GM21723 (cell line): ENCODE data around the gene B4GALNT3.
A peak's percentile ranks its signal among the peaks of the same experiment; 100 is the strongest.
"Not testable (repeated sequence)": the region's sequence is repeated elsewhere in the genome, so short reads cannot be mapped to it uniquely, and the experiment has no call there.

ENCODE experiments used
- ATAC-seq: cut with Tn5 transposase; IDR thresholded peaks from one replicate; pipeline ENCODE4 v1.9.1; 2021; ENCODE audit warnings: mild to moderate bottlenecking, moderate library complexity; ENCODE audit not compliant: unreplicated experiment

Gene B4GALNT3

GRCh38 chr12:571795-572531 lies 112.2 kb downstream of the B4GALNT3 start:
- ATAC-seq = no peak

GRCh38 chr12:572532-572899 lies 112.8 kb downstream of the B4GALNT3 start:
- ATAC-seq = no peak

GRCh38 chr12:573232-573631 lies 113.5 kb downstream of the B4GALNT3 start:
- no peak for ATAC-seq

GRCh38 chr12:574475-575128 lies 114.9 kb downstream of the B4GALNT3 start:
- no peak for ATAC-seq

GRCh38 chr12:575129-575502 lies 115.4 kb downstream of the B4GALNT3 start:
- ATAC-seq = no peak

GRCh38 chr12:575948-576614 lies 116.3 kb downstream of the B4GALNT3 start:
- peak; percentile 78 for ATAC-seq

GRCh38 chr12:576615-577110 lies 116.9 kb downstream of the B4GALNT3 start:
- no peak for ATAC-seq

- ATAC-seq = not testable (repeated sequence)
Observed at GRCh38 chr12:577994-578747, 118.4 kb downstream of the B4GALNT3 start.

- ATAC-seq = no peak
Observed at GRCh38 chr12:578748-579419, 119.1 kb downstream of the B4GALNT3 start.

GRCh38 chr12:579420-580110 lies 119.8 kb downstream of the B4GALNT3 start:
- ATAC-seq = no peak

GRCh38 chr12:580813-581212 lies 121.1 kb downstream of the B4GALNT3 start:
- ATAC-seq = no peak

GRCh38 chr12:581321-581720 lies 121.6 kb downstream of the B4GALNT3 start:
- ATAC-seq = no peak

GRCh38 chr12:581746-582145 lies 122.0 kb downstream of the B4GALNT3 start:
- no peak for ATAC-seq

- no peak for ATAC-seq
Observed at GRCh38 chr12:583251-583869, 123.6 kb downstream of the B4GALNT3 start.

- no peak for ATAC-seq
Observed at GRCh38 chr12:585062-586061, 125.6 kb downstream of the B4GALNT3 start.

- no peak for ATAC-seq
Observed at GRCh38 chr12:586318-587071, 126.8 kb downstream of the B4GALNT3 start.

- ATAC-seq = no peak
Observed at GRCh38 chr12:587132-588023, 127.6 kb downstream of the B4GALNT3 start.
